NK-92 (cell line): ENCODE data around the gene LXN.
"Not testable (repeated sequence)": the region's sequence is repeated elsewhere in the genome, so short reads cannot be mapped to it uniquely, and the experiment has no call there.

Source experiments
- DNase-seq: peaks from one replicate; lab custom pipeline; 2025; ENCODE audit not compliant: unreplicated experiment; lab: John Stamatoyannopoulos, UW

Gene LXN

GRCh38 chr3:158672215-158673176 is at the start of gene LXN:
Gene LXN (minus strand): TSS chr3:158672648. CDS start chr3:158672478, 170 bp downstream.
- no peak for DNase-seq

GRCh38 chr3:158722108-158722507 is 49.7 kb upstream of the LXN start:
- no peak for DNase-seq

- DNase-seq: no peak
These were observed 46.2 kb upstream of the LXN start for GRCh38 chr3:158718490-158719170.

- no peak for DNase-seq
These were observed 45.1 kb upstream of the LXN start for GRCh38 chr3:158717576-158717975.

- DNase-seq: no peak
These were observed 40.6 kb upstream of the LXN start for GRCh38 chr3:158713094-158713499.

- DNase-seq: no peak
These were observed 40.0 kb upstream of the LXN start for GRCh38 chr3:158712443-158712842.

GRCh38 chr3:158711886-158712285 is 39.4 kb upstream of the LXN start:
- DNase-seq: no peak

GRCh38 chr3:158710601-158711000 is 38.2 kb upstream of the LXN start:
- no peak for DNase-seq

- no peak for DNase-seq
These were observed 37.2 kb upstream of the LXN start for GRCh38 chr3:158709666-158710083.

GRCh38 chr3:158703566-158703965 is 31.1 kb upstream of the LXN start:
- no peak for DNase-seq

- no peak for DNase-seq
These were observed 30.5 kb upstream of the LXN start for GRCh38 chr3:158702815-158703481.

- DNase-seq: no peak
These were observed 29.1 kb upstream of the LXN start for GRCh38 chr3:158701420-158702065.

- no peak for DNase-seq
These were observed 28.1 kb upstream of the LXN start for GRCh38 chr3:158700559-158700958.

- no peak for DNase-seq
These were observed 24.2 kb upstream of the LXN start for GRCh38 chr3:158696618-158697017.

- not testable (repeated sequence) for DNase-seq
These were observed 21.5 kb upstream of the LXN start for GRCh38 chr3:158693866-158694456.

- DNase-seq: no peak
These were observed 12.7 kb upstream of the LXN start for GRCh38 chr3:158685159-158685558.

GRCh38 chr3:158683230-158683962 is 10.9 kb upstream of the LXN start:
- DNase-seq: no peak

- no peak for DNase-seq
These were observed 8.4 kb upstream of the LXN start for GRCh38 chr3:158680861-158681260.

GRCh38 chr3:158679547-158680000 is 7.1 kb upstream of the LXN start:
- no peak for DNase-seq

- DNase-seq: no peak
These were observed 6.2 kb upstream of the LXN start for GRCh38 chr3:158678687-158679086.
